GM12878 (cell line): Measurements from ENCODE around the gene ITPKB. TPM values are rescaled to one million over a fixed set of nuclear protein-coding genes. Genes with fewer than 3 reads are reported as not detected.

Experiments
- ATAC-seq: fragments of 200-7000 bp; cut with Tn5 transposase; 3 replicates; pipeline ENCODE4 v1.9.1; 2020; ENCODE audit warnings: mild to moderate bottlenecking, moderate library complexity
- BruUV-seq: library from RNA; stranded (reverse); fragments of 400-500 nt; replicated peaks from 2 replicates; lab custom pipeline; 2021; lab: Mats Ljungman, UMichigan
- CTCF ChIA-PET: fragments of 300-600 bp; sonication (Branson Sonifier 250); formaldehyde crosslinking; extraction: SDS; loops from one replicate; lab custom pipeline; 2021; ENCODE audit warnings: inconsistent platforms; lab: Yijun Ruan, JAX
- POLR2A ChIA-PET: fragments of 350-600 bp; formaldehyde crosslinking; extraction: SDS; loops from one replicate; lab custom pipeline; 2021; ENCODE audit warnings: inconsistent platforms; lab: Charles Lee
- RAD21 ChIA-PET: fragments of 300-600 bp; sonication (Branson Sonifier 250); formaldehyde crosslinking; loops from one replicate; lab custom pipeline; 2023; ENCODE audit warnings: antibody characterized with exemption; ENCODE audit not compliant: unreplicated experiment; lab: Charles Lee
- SMC1A ChIA-PET: fragments of 300-600 bp; sonication (Branson Sonifier 250); formaldehyde crosslinking; loops from one replicate; lab custom pipeline; 2023; ENCODE audit not compliant: unreplicated experiment, uncharacterized antibody; lab: Charles Lee
- DNase-seq: peaks from one replicate; pipeline ENCODE4 v3.0.0-alpha.2; 2011; ENCODE audit warnings: low read depth, low spot score
- FAIRE-seq: peaks from 3 replicates; lab custom pipeline; 2011; peaks lifted over from hg19 to GRCh38; lab: Jason Lieb, UNC
- H2AFZ ChIP-seq: 2 replicates; pipeline ENCODE4 v1.6.0; 2011; ENCODE audit warnings: low read depth, low read length, control low read depth; ENCODE audit not compliant: control insufficient read depth
- H3K27ac ChIP-seq: 2 replicates; pipeline ENCODE4 v1.5.1; 2011; ENCODE audit warnings: control low read depth; ENCODE audit not compliant: control insufficient read depth, insufficient read depth
- H3K27me3 ChIP-seq, 2 experiments: replicated peaks in 1 of 2; 2 replicates each; pipeline versions ENCODE4 v1.6.0 to v1.6.1; 2011; ENCODE audit warnings: low read length in 1 of 2; ENCODE audit not compliant: control insufficient read depth in 2 of 2, insufficient read depth in 2 of 2
- H3K36me3 ChIP-seq, 2 experiments: 2 replicates each; pipeline ENCODE4 v1.5.1; 2011; ENCODE audit warnings: low read length in 1 of 2; ENCODE audit not compliant: control insufficient read depth in 2 of 2, insufficient read depth in 2 of 2
- H3K4me1 ChIP-seq: 2 replicates; pipeline ENCODE4 v1.6.1; 2011; ENCODE audit warnings: mild to moderate bottlenecking, low read length, moderate library complexity, mixed read lengths; ENCODE audit not compliant: control insufficient read depth, insufficient read depth
- H3K4me2 ChIP-seq: 2 replicates; pipeline ENCODE4 v1.6.0; 2011; ENCODE audit warnings: control low read depth; ENCODE audit not compliant: control insufficient read depth, insufficient read depth
- H3K4me3 ChIP-seq: fragments of 200-600 bp; sonication (generic); 2 replicates; pipeline ENCODE4 v1.5.1; 2016
- H3K79me2 ChIP-seq: 2 replicates; pipeline ENCODE4 v1.6.0; 2011; ENCODE audit warnings: low read length; ENCODE audit not compliant: control insufficient read depth, insufficient read depth
- H3K9ac ChIP-seq: 2 replicates; pipeline ENCODE4 v1.8.0; 2011; ENCODE audit warnings: low read length, control low read depth, mixed read lengths; ENCODE audit not compliant: control insufficient read depth, insufficient read depth
- H3K9me3 ChIP-seq: replicated peaks from 3 replicates; pipeline ENCODE4 v1.5.1; 2011; ENCODE audit warnings: mild to moderate bottlenecking, low read length; ENCODE audit not compliant: control insufficient read depth, insufficient read depth
- H4K20me1 ChIP-seq: 2 replicates; pipeline ENCODE4 v1.6.0; 2011; ENCODE audit not compliant: control insufficient read depth, insufficient read depth
- EP300 ChIP-seq, 2 experiments: fragments of 150-350 bp in 1 of 2; IDR thresholded peaks; 2 replicates each; pipeline ENCODE4 v1.6.1; 2011 to 2012; ENCODE audit warnings: low read depth in 2 of 2, low read length in 2 of 2, borderline replicate concordance in 1 of 2, improper control_type of control experiment in 1 of 2, inconsistent platforms in 1 of 2; ENCODE audit not compliant: control insufficient read depth in 1 of 2
- HCFC1 ChIP-seq: fragments of 150-350 bp; IDR thresholded peaks from 2 replicates; pipeline ENCODE4 v1.6.1; 2014; ENCODE audit warnings: low read length
- HDGF ChIP-seq: fragments of 450-650 bp; IDR thresholded peaks from 2 replicates; pipeline ENCODE4 v1.6.1; 2016; ENCODE audit warnings: antibody characterized with exemption
- IKZF1 ChIP-seq: fragments of 450-650 bp; conservative IDR thresholded peaks from 2 replicates; pipeline ENCODE4 v1.6.1; 2017; ENCODE audit warnings: antibody characterized with exemption, mild to moderate bottlenecking
- NBN ChIP-seq: fragments of 450-650 bp; IDR thresholded peaks from 2 replicates; pipeline ENCODE4 v1.6.1; 2016
- SPI1 ChIP-seq: IDR thresholded peaks from 2 replicates; pipeline ENCODE4 v1.6.1; 2011; ENCODE audit warnings: low read depth, mild to moderate bottlenecking, low read length, moderate library complexity, borderline replicate concordance; ENCODE audit not compliant: insufficient read depth
- SUZ12 ChIP-seq: fragments of 200-600 bp; sonication (generic); IDR thresholded peaks from one replicate; pipeline ENCODE4 v1.6.1; 2018; ENCODE audit warnings: antibody characterized with exemption, mild to moderate bottlenecking; ENCODE audit not compliant: unreplicated experiment
- WRNIP1 ChIP-seq: IDR thresholded peaks from 2 replicates; pipeline ENCODE4 v1.6.1; 2011; ENCODE audit warnings: low read depth, low read length, improper control_type of control experiment, borderline replicate concordance
- WGBS: methylation state at CpG from one replicate; pipeline ENCODE4 v1.1.6; 2016; ENCODE audit warnings: low lambda C conversion rate; ENCODE audit not compliant: insufficient replicate concordance, insufficient coverage; ENCODE audit errors: missing lambda C conversion rate; 5-methylcytosine and 5-hydroxymethylcytosine counted together
- in situ Hi-C: fragments of 300-500 bp; cut with MboI; formaldehyde crosslinking; loops from 9 replicates; pipeline ENCODE4 v1.14.3; 2018; ENCODE audit warnings: mixed read lengths
- intact Hi-C: fragments of 100-400 bp; cut with micrococcal nuclease; formaldehyde crosslinking; loops from one replicate; pipeline ENCODE4 v1.14.2; 2022; ENCODE audit not compliant: unreplicated experiment
- polyA plus RNA-seq, 11 experiments: library from polyadenylated mRNA; depleted of rRNA in 4 of 11; unstranded in 6 of 11; stranded (reverse) in 5 of 11; fragments of >200 nt; fragmentation: Nextera tagmentation in 4 of 11; fragmentation: Illumina TruSeq in 1 of 11; extraction: Ambion mirVana in 4 of 11; extraction: Trizol in 1 of 11; gene quantifications; 1 replicate in 1 of 11; 2 replicates in 10 of 11; pipeline versions ENCODE4 v1.2.1 to v1.2.3, GENCODE V29; 2011 to 2016; ENCODE audit warnings: inconsistent platforms in 2 of 11, missing spikeins in 2 of 11, low read depth in 1 of 11
- total RNA-seq, 4 experiments: library from RNA; depleted of rRNA in 3 of 4; stranded (reverse); fragments of >200 nt in 3 of 4; fragmentation: Illumina TruSeq in 1 of 4; extraction: Trizol in 1 of 4; gene quantifications; 2 replicates each; pipeline versions ENCODE4 v1.2.1 to v1.2.3, GENCODE V29; 2013 to 2021
- TF ChIP-seq, protein P1 (sequence below): IDR thresholded peaks from 2 replicates; pipeline ENCODE4 v1.6.1; 2011; ENCODE audit warnings: mild to moderate bottlenecking, low read depth, low read length, moderate library complexity; ENCODE audit not compliant: insufficient replicate concordance
- TF ChIP-seq, protein P2 (sequence below): IDR thresholded peaks from 2 replicates; pipeline ENCODE4 v1.6.1; 2011; ENCODE audit warnings: low read depth, mild to moderate bottlenecking, low read length, moderate library complexity, borderline replicate concordance; ENCODE audit errors: extremely low read depth

ITPKB gene
- total and polyA plus RNA-seq, 10 of the 15 experiments (the other 5 are each of a cell fraction or from before 2014, with no cell fraction given), result 1.3 to 38.7 (median 12.9) TPM

DNA sequence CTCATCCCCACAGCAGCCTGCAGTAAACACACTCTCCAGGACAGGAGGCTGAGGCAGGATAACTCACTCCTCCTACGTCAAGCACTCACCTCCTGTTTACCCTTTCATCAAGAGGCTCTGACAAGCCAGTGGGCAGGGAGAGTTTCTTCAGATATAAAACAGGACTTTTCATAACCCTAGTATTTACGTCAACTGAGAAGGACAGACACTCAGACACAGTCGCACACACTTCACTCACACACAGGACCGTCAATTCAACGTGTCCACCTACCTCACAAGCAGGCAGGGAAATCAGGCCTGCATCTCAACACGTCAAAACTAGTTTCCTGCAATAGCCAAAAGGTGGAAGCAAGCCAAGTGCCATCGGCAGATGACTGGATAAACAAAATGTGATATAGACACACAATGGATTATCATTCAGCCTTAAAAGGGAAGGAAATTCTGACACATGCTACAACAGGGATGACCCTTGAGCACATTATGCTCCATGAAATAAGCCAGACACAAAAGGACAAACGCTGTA is 48.6 kb downstream of the ITPKB start:
- no peak overlapping the region for H3K4me3 ChIP-seq
- no peaks in the 10 kb centered on the region for H3K27me3 ChIP-seq
- ChIA-PET RAD21 (no interaction called here), SMC1A (no interaction called here), CTCF (no interaction called here), POLR2A (no interaction called here)
- ATAC-seq (no peak), DNase-seq (no peak), FAIRE-seq (peak; percentile 44)
- TF ChIP-seq, protein P1, sequence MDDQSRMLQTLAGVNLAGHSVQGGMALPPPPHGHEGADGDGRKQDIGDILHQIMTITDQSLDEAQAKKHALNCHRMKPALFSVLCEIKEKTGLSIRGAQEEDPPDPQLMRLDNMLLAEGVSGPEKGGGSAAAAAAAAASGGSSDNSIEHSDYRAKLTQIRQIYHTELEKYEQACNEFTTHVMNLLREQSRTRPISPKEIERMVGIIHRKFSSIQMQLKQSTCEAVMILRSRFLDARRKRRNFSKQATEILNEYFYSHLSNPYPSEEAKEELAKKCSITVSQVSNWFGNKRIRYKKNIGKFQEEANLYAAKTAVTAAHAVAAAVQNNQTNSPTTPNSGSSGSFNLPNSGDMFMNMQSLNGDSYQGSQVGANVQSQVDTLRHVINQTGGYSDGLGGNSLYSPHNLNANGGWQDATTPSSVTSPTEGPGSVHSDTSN, result no peak
- TF ChIP-seq WRNIP1 (no peak), SUZ12 (no peak), NBN (no peak), IKZF1 (no peak), HDGF (no peak), EP300 (IDR thresholded peaks at IDR 0.05; ENCODE audit: borderline replicate concordance in 1 of 2, control insufficient read depth in 1 of 2, low read depth in 2 of 2, low read length in 2 of 2) (no peak), HCFC1 (no peak), SPI1 (no peak)
- TF ChIP-seq, protein P2, sequence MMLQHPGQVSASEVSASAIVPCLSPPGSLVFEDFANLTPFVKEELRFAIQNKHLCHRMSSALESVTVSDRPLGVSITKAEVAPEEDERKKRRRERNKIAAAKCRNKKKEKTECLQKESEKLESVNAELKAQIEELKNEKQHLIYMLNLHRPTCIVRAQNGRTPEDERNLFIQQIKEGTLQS, result no peak
- no peak overlapping the region for H3K9ac ChIP-seq
- H3K36me3 ChIP-seq, result peaks cover 4 to 5% of the 10 kb centered on the region in 2 experiments; a peak in 2 of 4 replicates
- no peak overlapping the region for H3K4me2 ChIP-seq
- H3K79me2 ChIP-seq, result peaks cover 6% of the 10 kb centered on the region
- H3K9me3 ChIP-seq, result no peaks in the 10 kb centered on the region
- H3K4me1 ChIP-seq, result peaks cover 18% of the 10 kb centered on the region
- BruUV-seq, result no TSS peak
- no peaks in the 10 kb centered on the region for H4K20me1 ChIP-seq
- in situ Hi-C loops, result no loop called here
- intact Hi-C loops, result no loop called here
- H3K27ac ChIP-seq, result no peak overlapping the region
- 53% methylated on average over 8 of the region's 8 CpGs for WGBS
- no peak overlapping the region for H2AFZ ChIP-seq
